Stomach (tissue), 9 donors: Measurements from ENCODE around the gene POGZ. TPM values are rescaled to one million over a fixed set of nuclear protein-coding genes. Genes with fewer than 3 reads are reported as not detected.

Experiments
- DNase-seq, 2 donors: peaks; one replicate each; pipeline versions ENCODE4 v3.0.0 to v3.0.0-alpha.2; 2013 to 2019
- H3K27ac ChIP-seq, 5 donors: fragments of 200-600 bp in 4 of 5; sonication (generic) in 4 of 5; one replicate each; pipeline ENCODE4 v1.5.1; 2013 to 2019; ENCODE audit warnings: mild to moderate bottlenecking in 1 of 5, moderate library complexity in 1 of 5
- H3K27me3 ChIP-seq, 3 donors: fragments of 200-600 bp; sonication (generic); one replicate each; pipeline ENCODE4 v1.5.1; 2017 to 2019; ENCODE audit warnings: mixed run types in 1 of 3
- H3K36me3 ChIP-seq, 4 donors: fragments of 200-600 bp; sonication (generic); 1 replicate in 3 of 4; 2 replicates in 1 of 4; pipeline ENCODE4 v1.5.1; 2016 to 2019
- H3K4me1 ChIP-seq, 4 donors: fragments of 200-600 bp; sonication (generic); one replicate each; pipeline ENCODE4 v1.5.1; 2016 to 2019
- H3K4me3 ChIP-seq, 4 donors: fragments of 200-600 bp; sonication (generic) in 3 of 4; one replicate each; pipeline ENCODE4 v1.5.1; 2016 to 2019; ENCODE audit warnings: mild to moderate bottlenecking in 1 of 4
- H3K9me3 ChIP-seq, 4 donors: fragments of 200-600 bp; sonication (generic); one replicate each; pipeline ENCODE4 v1.5.1; 2016 to 2019
- EP300 ChIP-seq: sonication (generic); formaldehyde crosslinking; IDR thresholded peaks from one replicate; pipeline ENCODE4 v1.6.1; 2017; ENCODE audit warnings: antibody characterized with exemption
- POLR2A ChIP-seq, 4 donors: fragments of 450-650 bp; IDR thresholded peaks; one replicate each; pipeline ENCODE4 v1.6.1; 2016; ENCODE audit warnings: antibody characterized with exemption in 4 of 4, control low read depth in 2 of 4, mild to moderate bottlenecking in 1 of 4, moderate library complexity in 1 of 4
- POLR2AphosphoS5 ChIP-seq, 3 donors: sonication (generic); formaldehyde crosslinking; IDR thresholded peaks; one replicate each; pipeline ENCODE4 v1.6.1; 2016; ENCODE audit warnings: antibody characterized with exemption in 3 of 3
- WGBS, 5 donors: extraction: QIAGEN DNeasy Blood & Tissue Kit in 3 of 5; methylation state at CpG; one replicate each; pipeline versions ENCODE4 v1.1.5 to v1.1.7; 2013 to 2018; 5-methylcytosine and 5-hydroxymethylcytosine counted together
- intact Hi-C: fragments of 100-400 bp; cut with DNase I; formaldehyde crosslinking; loops from one replicate; pipeline ENCODE4 v1.15.1; 2023; ENCODE audit warnings: low total_unique reads
- polyA plus RNA-seq, 3 donors: library from polyadenylated mRNA; stranded (reverse); fragments of 200-250 nt; gene quantifications; one replicate each; pipeline ENCODE4 v1.2.3, GENCODE V29; 2013
- total RNA-seq, 5 donors: library from RNA; depleted of rRNA; stranded (reverse); fragments of >200 nt; gene quantifications; one replicate each; pipeline versions ENCODE4 v1.1.0 to v1.2.3, GENCODE V29; 2014 to 2016
- TF ChIP-seq, protein P1 (sequence below), 7 experiments: fragments of 450-650 bp in 4 of 7; fragments of 200-600 bp in 3 of 7; sonication (generic) in 3 of 7; IDR thresholded peaks; one replicate each; pipeline ENCODE4 v1.5.1; 2016 to 2019; ENCODE audit warnings: antibody characterized with exemption in 7 of 7, control low read depth in 2 of 7, mild to moderate bottlenecking in 1 of 7
- donor health status: healthy with polysubstance abuse.
- donor health status: Bipolar disorder and iron deficiency.
- donor health status: healthy.

POGZ gene
- total and polyA plus RNA-seq, 8 donors = 7.3 to 124 (median 36.4) TPM

DNA sequence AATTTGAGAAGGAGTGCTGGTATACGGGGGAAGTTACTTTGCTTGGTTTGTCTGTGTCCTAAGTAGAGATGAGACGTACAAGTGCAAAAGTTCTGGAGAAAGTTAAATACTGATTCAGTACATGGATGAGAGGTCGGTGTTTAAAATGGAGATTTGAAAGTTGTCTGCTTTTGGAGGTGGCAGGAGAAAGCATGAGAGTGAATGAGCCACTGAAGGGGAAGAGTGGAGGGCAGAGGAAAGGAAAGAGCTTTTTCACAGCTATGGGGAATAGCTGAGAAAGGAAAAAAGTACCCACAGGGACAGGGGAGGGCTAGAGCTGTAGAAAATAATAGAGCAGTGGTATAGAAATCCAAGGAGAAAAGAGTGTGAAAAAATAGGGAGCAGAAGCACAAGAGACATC, 33.7 kb upstream of the POGZ start:
- WGBS, 5 donors = 83 to 94% (median 90%) methylated on average over 3 of the region's 3 CpGs

DNA sequence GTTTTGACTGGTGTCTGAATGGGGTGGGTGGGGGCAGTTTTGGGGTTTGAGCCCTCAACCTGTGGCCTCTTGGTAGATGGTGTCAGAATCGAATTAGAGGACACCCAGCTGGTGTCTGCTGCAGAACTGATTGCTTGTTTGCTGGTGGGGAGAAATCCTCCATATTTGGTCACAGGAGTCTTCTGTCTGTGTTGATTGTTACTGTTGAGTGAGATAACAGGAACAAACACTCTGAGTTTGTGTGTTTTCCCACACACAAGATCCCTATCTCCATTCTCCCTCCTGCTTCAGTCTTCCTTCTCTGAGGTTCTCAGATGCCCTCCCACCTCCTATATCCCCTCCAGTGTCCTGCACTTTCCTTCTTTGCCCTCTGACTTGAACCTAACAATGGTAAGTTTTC, 32.8 kb upstream of the POGZ start:
- intact Hi-C loops = no loop called here
- no peak for TF ChIP-seq POLR2AphosphoS5 (IDR thresholded peaks at IDR 0.05)
- no peak for TF ChIP-seq POLR2A (IDR thresholded peaks at IDR 0.05)
- no peak for TF ChIP-seq EP300
- TF ChIP-seq, protein P1, sequence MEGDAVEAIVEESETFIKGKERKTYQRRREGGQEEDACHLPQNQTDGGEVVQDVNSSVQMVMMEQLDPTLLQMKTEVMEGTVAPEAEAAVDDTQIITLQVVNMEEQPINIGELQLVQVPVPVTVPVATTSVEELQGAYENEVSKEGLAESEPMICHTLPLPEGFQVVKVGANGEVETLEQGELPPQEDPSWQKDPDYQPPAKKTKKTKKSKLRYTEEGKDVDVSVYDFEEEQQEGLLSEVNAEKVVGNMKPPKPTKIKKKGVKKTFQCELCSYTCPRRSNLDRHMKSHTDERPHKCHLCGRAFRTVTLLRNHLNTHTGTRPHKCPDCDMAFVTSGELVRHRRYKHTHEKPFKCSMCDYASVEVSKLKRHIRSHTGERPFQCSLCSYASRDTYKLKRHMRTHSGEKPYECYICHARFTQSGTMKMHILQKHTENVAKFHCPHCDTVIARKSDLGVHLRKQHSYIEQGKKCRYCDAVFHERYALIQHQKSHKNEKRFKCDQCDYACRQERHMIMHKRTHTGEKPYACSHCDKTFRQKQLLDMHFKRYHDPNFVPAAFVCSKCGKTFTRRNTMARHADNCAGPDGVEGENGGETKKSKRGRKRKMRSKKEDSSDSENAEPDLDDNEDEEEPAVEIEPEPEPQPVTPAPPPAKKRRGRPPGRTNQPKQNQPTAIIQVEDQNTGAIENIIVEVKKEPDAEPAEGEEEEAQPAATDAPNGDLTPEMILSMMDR (IDR thresholded peaks at IDR 0.05) = no peak
- no peaks in the 10 kb centered on the region for H3K27me3 ChIP-seq
- DNase-seq = no peak
- H3K27ac ChIP-seq = no peak overlapping the region
- H3K36me3 ChIP-seq = no peaks in the 10 kb centered on the region
- WGBS, 5 donors = 64 to 71% (median 68%) methylated on average over 1 of the region's 1 CpG
- peaks cover 0 to 13% (median 3%) of the 10 kb centered on the region in 4 donors for H3K4me1 ChIP-seq
- H3K9me3 ChIP-seq = no peaks in the 10 kb centered on the region
- no peak overlapping the region for H3K4me3 ChIP-seq

More for the DNA sequence above, 33.7 kb upstream of the POGZ start:
- Histone ChIP-seq H3K4me1 (peaks cover 0 to 13% (median 3%) of the 10 kb centered on the region in 4 donors), H3K36me3 (no peaks in the 10 kb centered on the region), H3K4me3 (no peak overlapping the region), H3K27ac (no peak overlapping the region), H3K9me3 (no peaks in the 10 kb centered on the region), H3K27me3 (no peaks in the 10 kb centered on the region)
- TF ChIP-seq EP300 = no peak
- TF ChIP-seq, protein P1 (IDR thresholded peaks at IDR 0.05) = no peak
- no peak for TF ChIP-seq POLR2A (IDR thresholded peaks at IDR 0.05)
- TF ChIP-seq POLR2AphosphoS5 (IDR thresholded peaks at IDR 0.05) = no peak
- intact Hi-C loops = no loop called here
- no peak for DNase-seq

DNA sequence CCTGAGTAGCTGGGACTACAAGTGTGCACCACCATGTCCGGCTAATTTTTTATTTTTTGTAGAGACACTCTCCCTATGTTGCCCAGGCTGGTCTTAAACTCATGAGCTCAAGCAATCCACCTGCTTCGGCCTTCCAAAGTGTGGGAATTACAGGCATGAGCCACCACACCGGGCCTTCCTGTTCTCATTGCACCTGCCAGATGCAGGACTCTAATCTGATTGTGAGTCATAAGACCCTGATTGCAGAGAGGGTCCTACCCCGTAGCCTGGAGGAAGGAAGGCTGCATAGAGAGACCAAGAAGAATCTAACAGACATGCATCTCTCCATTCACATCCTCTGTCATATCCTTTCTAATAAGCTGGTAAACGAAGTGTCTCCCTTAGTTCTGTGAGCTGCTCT, 32.3 kb upstream of the POGZ start:
- H3K4me3 ChIP-seq = no peak overlapping the region
- DNase-seq = no peak
- H3K4me1 ChIP-seq = peaks cover 0 to 13% (median 3%) of the 10 kb centered on the region in 4 donors
- no peak overlapping the region for H3K27ac ChIP-seq
- no peaks in the 10 kb centered on the region for H3K9me3 ChIP-seq
- TF ChIP-seq POLR2A (IDR thresholded peaks at IDR 0.05) = no peak
- TF ChIP-seq POLR2AphosphoS5 (IDR thresholded peaks at IDR 0.05) = no peak
- TF ChIP-seq, protein P1 (IDR thresholded peaks at IDR 0.05) = no peak
- TF ChIP-seq EP300 = no peak
- WGBS, 5 donors = 74 to 82% (median 79%) methylated on average over 5 of the region's 5 CpGs
- H3K36me3 ChIP-seq = no peaks in the 10 kb centered on the region
- H3K27me3 ChIP-seq = no peaks in the 10 kb centered on the region
- intact Hi-C loops = no loop called here

DNA sequence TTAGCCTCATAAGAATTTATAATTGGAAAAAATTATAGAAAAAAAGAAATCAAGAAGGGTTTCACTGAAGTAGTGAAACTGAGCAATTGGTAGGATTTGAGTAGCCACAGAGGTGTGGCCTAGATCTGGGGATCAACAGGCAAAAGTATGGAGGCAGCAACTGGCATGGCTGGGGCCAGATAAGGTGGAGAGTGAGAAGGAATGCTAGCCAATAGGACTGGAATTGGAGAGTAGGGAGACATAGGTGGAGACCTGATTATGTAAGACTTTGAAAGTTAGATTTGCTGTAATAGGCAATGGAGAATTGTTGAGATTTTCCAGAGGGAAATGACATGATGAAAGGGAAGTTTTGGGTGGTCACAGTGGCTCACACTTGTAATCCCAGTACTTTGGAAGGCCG, 27.3 kb upstream of the POGZ start:
- no peak for DNase-seq
- intact Hi-C loops = no loop called here
- Histone ChIP-seq H3K27me3 (no peaks in the 10 kb centered on the region), H3K27ac (no peak overlapping the region), H3K4me1 (no peaks in the 10 kb centered on the region), H3K4me3 (no peak overlapping the region), H3K9me3 (peaks cover 0 to 11% (median 6%) of the 10 kb centered on the region in 4 donors), H3K36me3 (no peaks in the 10 kb centered on the region)
- 74 to 100% (median 95%) methylated on average over 1 of the region's 1 CpG for WGBS, 5 donors
- no peak for TF ChIP-seq POLR2A (IDR thresholded peaks at IDR 0.05)
- TF ChIP-seq POLR2AphosphoS5 (IDR thresholded peaks at IDR 0.05) = no peak
- TF ChIP-seq, protein P1 (IDR thresholded peaks at IDR 0.05) = no peak
- TF ChIP-seq EP300 = no peak
